GM12878 (cell line): ENCODE measurements around the gene CAVIN1. TPM values are rescaled to one million over a fixed set of nuclear protein-coding genes. Genes with fewer than 3 reads are reported as not detected.

Experiments used
- BCL3 ChIP-seq: IDR thresholded peaks from 2 replicates; pipeline ENCODE4 v1.6.1; 2011; ENCODE audit warnings: borderline replicate concordance, low read depth, mild to moderate bottlenecking, moderate library complexity, low read length; ENCODE audit not compliant: insufficient read depth, poor library complexity, severe bottlenecking
- CBX5 ChIP-seq: sonication (generic); IDR thresholded peaks from 2 replicates; pipeline ENCODE4 v1.6.1; 2016; ENCODE audit warnings: low read depth, moderate library complexity, mild to moderate bottlenecking, inconsistent platforms
- CEBPB ChIP-seq, 2 experiments: fragments of 150-350 bp in 1 of 2; IDR thresholded peaks; 2 replicates each; pipeline ENCODE4 v1.6.1; 2012 to 2014; ENCODE audit warnings: low read depth in 2 of 2, low read length in 2 of 2, borderline replicate concordance in 1 of 2, inconsistent platforms in 1 of 2
- EP300 ChIP-seq, 2 experiments: fragments of 150-350 bp in 1 of 2; IDR thresholded peaks; 2 replicates each; pipeline ENCODE4 v1.6.1; 2011 to 2012; ENCODE audit warnings: low read depth in 2 of 2, low read length in 2 of 2, borderline replicate concordance in 1 of 2, improper control_type of control experiment in 1 of 2, inconsistent platforms in 1 of 2; ENCODE audit not compliant: control insufficient read depth in 1 of 2
- FOS ChIP-seq: IDR thresholded peaks from 3 replicates; pipeline ENCODE4 v1.6.1; 2011; ENCODE audit warnings: borderline replicate concordance; ENCODE audit not compliant: insufficient read length; ENCODE audit errors: extremely low read depth
- HDGF ChIP-seq: fragments of 450-650 bp; IDR thresholded peaks from 2 replicates; pipeline ENCODE4 v1.6.1; 2016; ENCODE audit warnings: antibody characterized with exemption
- HSF1 ChIP-seq: fragments of 150-350 bp; IDR thresholded peaks from 2 replicates; pipeline ENCODE4 v1.6.1; 2014; ENCODE audit warnings: mild to moderate bottlenecking, low read depth, low read length
- KAT2A ChIP-seq: conservative IDR thresholded peaks from 2 replicates; pipeline ENCODE4 v1.6.1; 2011; ENCODE audit warnings: low read depth, low read length; ENCODE audit not compliant: control insufficient read depth
- NR2C1 ChIP-seq: fragments of 450-650 bp; IDR thresholded peaks from 2 replicates; pipeline ENCODE4 v1.6.1; 2017; ENCODE audit warnings: antibody characterized with exemption, mild to moderate bottlenecking, moderate library complexity
- SUZ12 ChIP-seq: fragments of 200-600 bp; sonication (generic); IDR thresholded peaks from one replicate; pipeline ENCODE4 v1.6.1; 2018; ENCODE audit warnings: antibody characterized with exemption, mild to moderate bottlenecking; ENCODE audit not compliant: unreplicated experiment
- TCF12 ChIP-seq: IDR thresholded peaks from 2 replicates; pipeline ENCODE4 v1.6.1; 2011; ENCODE audit warnings: low read depth, mild to moderate bottlenecking, low read length
- ZBTB33 ChIP-seq: fragments of 450-650 bp; IDR thresholded peaks from 2 replicates; pipeline ENCODE4 v1.6.1; 2017; ENCODE audit warnings: mild to moderate bottlenecking
- ZBTB40 ChIP-seq: fragments of 450-650 bp; IDR thresholded peaks from 2 replicates; pipeline ENCODE4 v1.6.1; 2016; ENCODE audit warnings: mild to moderate bottlenecking, moderate library complexity, borderline replicate concordance
- ZNF622 ChIP-seq: fragments of 450-650 bp; IDR thresholded peaks from 2 replicates; pipeline ENCODE4 v1.6.1; 2017; ENCODE audit warnings: mild to moderate bottlenecking, inconsistent platforms
- ZNF687 ChIP-seq: fragments of 450-650 bp; IDR thresholded peaks from 2 replicates; pipeline ENCODE4 v1.6.1; 2017; ENCODE audit warnings: mild to moderate bottlenecking, moderate library complexity
- polyA plus RNA-seq, 11 experiments: library from polyadenylated mRNA; depleted of rRNA in 4 of 11; unstranded in 6 of 11; stranded (reverse) in 5 of 11; fragments of >200 nt; fragmentation: Nextera tagmentation in 4 of 11; fragmentation: Illumina TruSeq in 1 of 11; extraction: Ambion mirVana in 4 of 11; extraction: Trizol in 1 of 11; gene quantifications; 1 replicate in 1 of 11; 2 replicates in 10 of 11; pipeline versions ENCODE4 v1.2.1 to v1.2.3, GENCODE V29; 2011 to 2016; ENCODE audit warnings: inconsistent platforms in 2 of 11, missing spikeins in 2 of 11, low read depth in 1 of 11
- total RNA-seq, 4 experiments: library from RNA; depleted of rRNA in 3 of 4; stranded (reverse); fragments of >200 nt in 3 of 4; fragmentation: Illumina TruSeq in 1 of 4; extraction: Trizol in 1 of 4; gene quantifications; 2 replicates each; pipeline versions ENCODE4 v1.2.1 to v1.2.3, GENCODE V29; 2013 to 2021

The CAVIN1 gene
- total and polyA plus RNA-seq, 10 of the 15 experiments (the other 5 are each of a cell fraction or from before 2014, with no cell fraction given) = 0.03 to 1.1 (median 0.37) TPM

- TF ChIP-seq ZBTB40 (no peak; the same call in 1 of the 2 replicates), CEBPB (IDR thresholded peaks at IDR 0.05; ENCODE audit: borderline replicate concordance in 1 of 2, low read depth in 2 of 2, low read length in 2 of 2) (no peak), HSF1 (no peak), ZNF687 (0 out of 2 replicates have a peak, but pooled peaks have one; percentile 23), HDGF (no peak), TCF12 (no peak), SUZ12 (no peak), EP300 (IDR thresholded peaks at IDR 0.05; ENCODE audit: borderline replicate concordance in 1 of 2, control insufficient read depth in 1 of 2, low read depth in 2 of 2, low read length in 2 of 2) (peak; percentile 68 to 77; a peak in 3 of 4 replicates), KAT2A (no peak), BCL3 (no peak), FOS (no peak), ZNF622 (no peak), ZBTB33 (no peak), CBX5 (no peak), NR2C1 (no peak)
Observed at GRCh38 chr17:42457107-42457792, 34.2 kb upstream of the CAVIN1 start (continued).
